SK-N-SH (cell line): Measurements from ENCODE around the gene GRM8. TPM values are rescaled to one million over a fixed set of nuclear protein-coding genes. Genes with fewer than 3 reads are reported as not detected.

Experiments used
- CTCF ChIA-PET: fragments of 300-600, 350-600 bp; formaldehyde crosslinking; extraction: SDS; loops from one replicate; lab custom pipeline; 2021; lab: Yijun Ruan, JAX
- POLR2A ChIA-PET: fragments of 350-600 bp; sonication (Branson Sonifier 250); formaldehyde crosslinking; extraction: SDS; loops from one replicate; lab custom pipeline; 2020; ENCODE audit warnings: antibody characterized with exemption, inconsistent platforms; lab: Yijun Ruan, JAX
- DNase-seq: peaks from one replicate; pipeline ENCODE4 v3.0.0; 2012
- H2AFZ ChIP-seq: fragments of 200-600 bp; sonication (generic); 2 replicates; pipeline ENCODE4 v1.8.1; 2016; ENCODE audit warnings: antibody characterized with exemption, mild to moderate bottlenecking, low read depth
- H3F3A ChIP-seq: fragments of 200-600 bp; sonication (generic); replicated peaks from 2 replicates; pipeline ENCODE3; 2016; ENCODE audit warnings: antibody characterized with exemption, mild to moderate bottlenecking; ENCODE audit not compliant: insufficient read depth
- H3K27ac ChIP-seq, 2 experiments: fragments of 200-500 bp in 1 of 2; fragments of 200-600 bp in 1 of 2; sonication (Bioruptor generic) in 1 of 2; sonication (generic), shearing (Covaris generic) in 1 of 2; 2 replicates each; pipeline versions ENCODE4 v1.5.1 to v1.6.1; 2014 to 2016; ENCODE audit warnings: low read depth in 2 of 2, inconsistent platforms in 1 of 2, low read length in 1 of 2, mild to moderate bottlenecking in 1 of 2, mixed read lengths in 1 of 2
- H3K27me3 ChIP-seq: fragments of 200-600 bp; sonication (generic), shearing (Covaris generic); 2 replicates; pipeline ENCODE4 v1.6.1; 2016; ENCODE audit warnings: mixed run types; ENCODE audit not compliant: insufficient read depth
- H3K36me3 ChIP-seq, 2 experiments: fragments of 200-500 bp in 1 of 2; fragments of 200-600 bp in 1 of 2; sonication (Bioruptor generic) in 1 of 2; sonication (generic) in 1 of 2; replicated peaks in 1 of 2; 2 replicates each; pipeline versions ENCODE3 to v1.5.1; 2014 to 2016; ENCODE audit warnings: low read length in 1 of 2, mild to moderate bottlenecking in 1 of 2; ENCODE audit not compliant: insufficient read depth in 2 of 2, control insufficient read depth in 1 of 2
- H3K4me1 ChIP-seq, 2 experiments: fragments of 200-500 bp in 1 of 2; fragments of 200-600 bp in 1 of 2; sonication (Bioruptor generic) in 1 of 2; sonication (generic), shearing (Covaris generic) in 1 of 2; 2 replicates each; pipeline versions ENCODE4 v1.5.1 to v1.6.1; 2014 to 2016; ENCODE audit warnings: low read depth in 1 of 2, low read length in 1 of 2, mixed run types in 1 of 2; ENCODE audit not compliant: insufficient read depth in 2 of 2, control insufficient read depth in 1 of 2
- H3K4me2 ChIP-seq: fragments of 200-600 bp; sonication (generic), shearing (Covaris generic); 2 replicates; pipeline ENCODE4 v1.6.1; 2017; ENCODE audit warnings: mixed run types
- H3K4me3 ChIP-seq, 2 experiments: fragments of 200-500 bp in 1 of 2; fragments of 200-600 bp in 1 of 2; sonication (Bioruptor generic) in 1 of 2; sonication (generic), shearing (Covaris generic) in 1 of 2; 2 replicates each; pipeline versions ENCODE4 v1.5.1 to v1.8.1; 2014 to 2016; ENCODE audit warnings: low read depth in 2 of 2, inconsistent platforms in 1 of 2, low read length in 1 of 2, mild to moderate bottlenecking in 1 of 2, mixed read lengths in 1 of 2, moderate library complexity in 1 of 2
- H3K79me2 ChIP-seq: fragments of 200-600 bp; sonication (generic); 2 replicates; pipeline ENCODE4 v1.8.1; 2017; ENCODE audit warnings: mild to moderate bottlenecking; ENCODE audit not compliant: insufficient read depth
- H3K9ac ChIP-seq: fragments of 200-600 bp; sonication (generic); 2 replicates; pipeline ENCODE4 v1.6.1; 2017; ENCODE audit warnings: mixed run types
- H3K9me2 ChIP-seq: fragments of 200-600 bp; sonication (generic); 2 replicates; pipeline ENCODE4 v1.6.1; 2017; ENCODE audit warnings: mixed run types
- H3K9me3 ChIP-seq: fragments of 200-600 bp; sonication (generic); 2 replicates; pipeline ENCODE4 v1.6.1; 2017; ENCODE audit warnings: mixed run types, mild to moderate bottlenecking, moderate library complexity
- H4K20me1 ChIP-seq: fragments of 200-600 bp; sonication (generic); 2 replicates; pipeline ENCODE4 v1.6.1; 2017; ENCODE audit warnings: mild to moderate bottlenecking, mixed run types; ENCODE audit not compliant: insufficient read depth
- CHD2 ChIP-seq: fragments of 150-350 bp; IDR thresholded peaks from 2 replicates; pipeline ENCODE4 v1.6.1; 2018; ENCODE audit warnings: low read length; ENCODE audit not compliant: partially characterized antibody
- EP300 ChIP-seq, 2 experiments: IDR thresholded peaks; 2 replicates each; pipeline versions ENCODE4 v1.4.0 to v1.6.1; 2012; ENCODE audit warnings: borderline replicate concordance in 1 of 2, low read depth in 1 of 2, low read length in 1 of 2
- FOXJ3 ChIP-seq: sonication (generic); formaldehyde crosslinking; IDR thresholded peaks from 2 replicates; pipeline ENCODE4 v1.5.1; 2020; ENCODE audit warnings: mild to moderate bottlenecking, missing genetic modification reagents
- GABPA ChIP-seq: IDR thresholded peaks from 2 replicates; pipeline ENCODE4 v1.4.0; 2012; ENCODE audit warnings: low read depth, mild to moderate bottlenecking
- JUND ChIP-seq: IDR thresholded peaks from 2 replicates; pipeline ENCODE4 v1.4.0; 2012
- MEF2A ChIP-seq: IDR thresholded peaks from 2 replicates; pipeline ENCODE4 v1.4.0; 2012; ENCODE audit warnings: low read depth, borderline replicate concordance
- MXI1 ChIP-seq: IDR thresholded peaks from 2 replicates; pipeline ENCODE4 v1.6.1; 2012; ENCODE audit warnings: mild to moderate bottlenecking, low read depth, low read length, improper control_type of control experiment
- NFIC ChIP-seq: IDR thresholded peaks from 2 replicates; pipeline ENCODE4 v1.4.0; 2012; ENCODE audit warnings: borderline replicate concordance
- RAD21 ChIP-seq: IDR thresholded peaks from 2 replicates; pipeline ENCODE4 v1.6.1; 2012; ENCODE audit warnings: mild to moderate bottlenecking, low read length
- RFX5 ChIP-seq: IDR thresholded peaks from 2 replicates; pipeline ENCODE4 v1.6.1; 2012; ENCODE audit warnings: mild to moderate bottlenecking, improper control_type of control experiment, low read length
- SIN3A ChIP-seq: IDR thresholded peaks from 2 replicates; pipeline ENCODE4 v1.6.1; 2012; ENCODE audit warnings: low read depth, mild to moderate bottlenecking, low read length, moderate library complexity, borderline replicate concordance
- SMC3 ChIP-seq: IDR thresholded peaks from 2 replicates; pipeline ENCODE4 v1.6.1; 2012; ENCODE audit warnings: low read depth, low read length, improper control_type of control experiment
- TCF12 ChIP-seq: IDR thresholded peaks from 2 replicates; pipeline ENCODE4 v1.4.0; 2012
- WGBS: methylation state at CpG from one replicate; pipeline ENCODE4 v1.1.6; 2017; ENCODE audit warnings: low lambda C conversion rate; 5-methylcytosine and 5-hydroxymethylcytosine counted together
- polyA plus RNA-seq, 3 experiments: library from polyadenylated mRNA; depleted of rRNA; stranded (reverse); fragments of >200 nt; gene quantifications; 2 replicates each; pipeline ENCODE4 v1.2.3, GENCODE V29; 2012
- TF ChIP-seq, protein P1 (sequence below): fragments of 150-350 bp; IDR thresholded peaks from 2 replicates; pipeline ENCODE4 v1.6.1; 2016; ENCODE audit warnings: mild to moderate bottlenecking, low read depth, low read length
- TF ChIP-seq, protein P2 (sequence below): IDR thresholded peaks from 2 replicates; pipeline ENCODE4 v1.4.0; 2012; ENCODE audit warnings: low read depth
- TF ChIP-seq, protein P3 (sequence below): IDR thresholded peaks from 2 replicates; pipeline ENCODE4; 2012
- TF ChIP-seq, protein P4 (sequence below): IDR thresholded peaks from 2 replicates; pipeline ENCODE4 v1.6.1; 2012; ENCODE audit warnings: mild to moderate bottlenecking, low read depth, low read length, moderate library complexity
- TF ChIP-seq, protein P5 (sequence below): IDR thresholded peaks from 2 replicates; pipeline ENCODE4 v1.4.0; 2012; ENCODE audit warnings: low read depth, borderline replicate concordance

GRM8 gene
- polyA plus RNA-seq, 1 of the 3 experiments (the other 2 are of a cell fraction) = 0.10 TPM

DNA sequence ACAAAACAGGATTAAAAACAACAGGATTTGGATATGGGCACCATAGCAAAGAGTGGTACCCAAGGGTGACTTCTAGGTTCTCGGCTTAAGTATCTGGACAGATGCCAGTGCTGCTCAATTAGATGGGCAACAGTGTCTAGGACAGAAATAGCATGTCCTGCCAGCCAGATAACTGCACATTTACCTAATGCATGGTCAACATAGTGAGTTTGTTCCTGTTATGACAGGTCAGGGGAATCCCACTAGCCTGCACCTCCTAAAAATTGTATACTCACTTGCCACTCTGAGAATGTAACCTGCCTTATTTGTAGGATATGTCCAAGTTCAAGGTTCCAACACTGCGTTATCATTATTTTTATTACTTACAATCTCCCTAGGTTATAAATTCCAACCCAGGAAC, 471.7 kb downstream of the GRM8 start:
- Histone ChIP-seq H3K4me2 (no peak overlapping the region), H3K27me3 (no peaks in the 10 kb centered on the region), H3K27ac (no peak overlapping the region), H2AFZ (no peak overlapping the region), H3K4me1 (no peaks in the 10 kb centered on the region), H3K36me3 (no peaks in the 10 kb centered on the region), H3K4me3 (no peak overlapping the region), H3F3A (no peaks in the 10 kb centered on the region), H3K9me2 (no peaks in the 10 kb centered on the region), H3K9ac (no peak overlapping the region), H4K20me1 (no peaks in the 10 kb centered on the region), H3K9me3 (no peaks in the 10 kb centered on the region; the same call in 1 of the 2 replicates), H3K79me2 (no peaks in the 10 kb centered on the region)
- POLR2A ChIA-PET = no interaction called here
- CTCF ChIA-PET = no interaction called here
- DNase-seq = no peak
- 50% methylated on average over 2 of the region's 2 CpGs for WGBS
- TF ChIP-seq, protein P1, sequence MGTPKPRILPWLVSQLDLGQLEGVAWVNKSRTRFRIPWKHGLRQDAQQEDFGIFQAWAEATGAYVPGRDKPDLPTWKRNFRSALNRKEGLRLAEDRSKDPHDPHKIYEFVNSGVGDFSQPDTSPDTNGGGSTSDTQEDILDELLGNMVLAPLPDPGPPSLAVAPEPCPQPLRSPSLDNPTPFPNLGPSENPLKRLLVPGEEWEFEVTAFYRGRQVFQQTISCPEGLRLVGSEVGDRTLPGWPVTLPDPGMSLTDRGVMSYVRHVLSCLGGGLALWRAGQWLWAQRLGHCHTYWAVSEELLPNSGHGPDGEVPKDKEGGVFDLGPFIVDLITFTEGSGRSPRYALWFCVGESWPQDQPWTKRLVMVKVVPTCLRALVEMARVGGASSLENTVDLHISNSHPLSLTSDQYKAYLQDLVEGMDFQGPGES = no peak
- TF ChIP-seq JUND (no peak), EP300 (IDR thresholded peaks at IDR 0.05; ENCODE audit: borderline replicate concordance in 1 of 2, low read depth in 1 of 2, low read length in 1 of 2) (no peak)
- TF ChIP-seq, protein P2, sequence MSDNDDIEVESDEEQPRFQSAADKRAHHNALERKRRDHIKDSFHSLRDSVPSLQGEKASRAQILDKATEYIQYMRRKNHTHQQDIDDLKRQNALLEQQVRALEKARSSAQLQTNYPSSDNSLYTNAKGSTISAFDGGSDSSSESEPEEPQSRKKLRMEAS = no peak

DNA sequence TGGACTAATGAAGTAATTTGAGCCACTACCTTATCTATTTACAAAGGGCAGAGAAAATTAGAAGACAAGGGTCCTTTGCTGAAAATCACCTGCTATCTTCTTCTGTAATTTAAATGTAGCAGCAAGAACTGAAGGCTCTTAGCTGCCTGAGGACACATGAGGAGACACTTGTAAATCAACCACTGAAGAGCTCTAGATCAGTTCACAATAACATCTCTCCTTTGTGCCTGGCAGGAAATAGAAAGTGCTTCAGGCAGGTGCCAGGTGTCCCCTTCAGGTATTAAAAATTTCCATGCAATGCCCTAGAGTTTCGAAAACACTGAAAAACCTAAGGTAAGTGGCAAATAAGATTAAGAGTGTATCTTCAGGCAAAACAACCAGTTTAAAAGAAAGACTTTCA, 474.6 kb downstream of the GRM8 start:
- no peaks in the 10 kb centered on the region for H3K79me2 ChIP-seq
- CTCF ChIA-PET = no interaction called here
- POLR2A ChIA-PET = no interaction called here

More for the DNA sequence above, 474.6 kb downstream of the GRM8 start:
- Histone ChIP-seq H3F3A (no peaks in the 10 kb centered on the region), H3K9ac (no peak overlapping the region), H3K36me3 (no peaks in the 10 kb centered on the region), H3K4me1 (no peaks in the 10 kb centered on the region), H3K9me2 (no peaks in the 10 kb centered on the region), H3K4me3 (no peak overlapping the region), H3K27me3 (no peaks in the 10 kb centered on the region), H2AFZ (no peak overlapping the region), H4K20me1 (no peaks in the 10 kb centered on the region), H3K27ac (no peak overlapping the region), H3K9me3 (no peaks in the 10 kb centered on the region; the same call in 1 of the 2 replicates), H3K4me2 (no peak overlapping the region)
- 20% methylated on average over 1 of the region's 1 CpG for WGBS
- TF ChIP-seq MXI1 (no peak), MEF2A (no peak), RFX5 (no peak), SIN3A (no peak), GABPA (no peak), RAD21 (no peak), JUND (no peak), NFIC (no peak), TCF12 (no peak), SMC3 (no peak), CHD2 (no peak), FOXJ3 (CRISPR knock-in tag) (no peak)
- TF ChIP-seq, protein P3, sequence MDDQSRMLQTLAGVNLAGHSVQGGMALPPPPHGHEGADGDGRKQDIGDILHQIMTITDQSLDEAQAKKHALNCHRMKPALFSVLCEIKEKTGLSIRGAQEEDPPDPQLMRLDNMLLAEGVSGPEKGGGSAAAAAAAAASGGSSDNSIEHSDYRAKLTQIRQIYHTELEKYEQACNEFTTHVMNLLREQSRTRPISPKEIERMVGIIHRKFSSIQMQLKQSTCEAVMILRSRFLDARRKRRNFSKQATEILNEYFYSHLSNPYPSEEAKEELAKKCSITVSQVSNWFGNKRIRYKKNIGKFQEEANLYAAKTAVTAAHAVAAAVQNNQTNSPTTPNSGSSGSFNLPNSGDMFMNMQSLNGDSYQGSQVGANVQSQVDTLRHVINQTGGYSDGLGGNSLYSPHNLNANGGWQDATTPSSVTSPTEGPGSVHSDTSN = no peak
- TF ChIP-seq, protein P1 = no peak
- TF ChIP-seq, protein P4, sequence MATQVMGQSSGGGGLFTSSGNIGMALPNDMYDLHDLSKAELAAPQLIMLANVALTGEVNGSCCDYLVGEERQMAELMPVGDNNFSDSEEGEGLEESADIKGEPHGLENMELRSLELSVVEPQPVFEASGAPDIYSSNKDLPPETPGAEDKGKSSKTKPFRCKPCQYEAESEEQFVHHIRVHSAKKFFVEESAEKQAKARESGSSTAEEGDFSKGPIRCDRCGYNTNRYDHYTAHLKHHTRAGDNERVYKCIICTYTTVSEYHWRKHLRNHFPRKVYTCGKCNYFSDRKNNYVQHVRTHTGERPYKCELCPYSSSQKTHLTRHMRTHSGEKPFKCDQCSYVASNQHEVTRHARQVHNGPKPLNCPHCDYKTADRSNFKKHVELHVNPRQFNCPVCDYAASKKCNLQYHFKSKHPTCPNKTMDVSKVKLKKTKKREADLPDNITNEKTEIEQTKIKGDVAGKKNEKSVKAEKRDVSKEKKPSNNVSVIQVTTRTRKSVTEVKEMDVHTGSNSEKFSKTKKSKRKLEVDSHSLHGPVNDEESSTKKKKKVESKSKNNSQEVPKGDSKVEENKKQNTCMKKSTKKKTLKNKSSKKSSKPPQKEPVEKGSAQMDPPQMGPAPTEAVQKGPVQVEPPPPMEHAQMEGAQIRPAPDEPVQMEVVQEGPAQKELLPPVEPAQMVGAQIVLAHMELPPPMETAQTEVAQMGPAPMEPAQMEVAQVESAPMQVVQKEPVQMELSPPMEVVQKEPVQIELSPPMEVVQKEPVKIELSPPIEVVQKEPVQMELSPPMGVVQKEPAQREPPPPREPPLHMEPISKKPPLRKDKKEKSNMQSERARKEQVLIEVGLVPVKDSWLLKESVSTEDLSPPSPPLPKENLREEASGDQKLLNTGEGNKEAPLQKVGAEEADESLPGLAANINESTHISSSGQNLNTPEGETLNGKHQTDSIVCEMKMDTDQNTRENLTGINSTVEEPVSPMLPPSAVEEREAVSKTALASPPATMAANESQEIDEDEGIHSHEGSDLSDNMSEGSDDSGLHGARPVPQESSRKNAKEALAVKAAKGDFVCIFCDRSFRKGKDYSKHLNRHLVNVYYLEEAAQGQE = no peak
- TF ChIP-seq, protein P5, sequence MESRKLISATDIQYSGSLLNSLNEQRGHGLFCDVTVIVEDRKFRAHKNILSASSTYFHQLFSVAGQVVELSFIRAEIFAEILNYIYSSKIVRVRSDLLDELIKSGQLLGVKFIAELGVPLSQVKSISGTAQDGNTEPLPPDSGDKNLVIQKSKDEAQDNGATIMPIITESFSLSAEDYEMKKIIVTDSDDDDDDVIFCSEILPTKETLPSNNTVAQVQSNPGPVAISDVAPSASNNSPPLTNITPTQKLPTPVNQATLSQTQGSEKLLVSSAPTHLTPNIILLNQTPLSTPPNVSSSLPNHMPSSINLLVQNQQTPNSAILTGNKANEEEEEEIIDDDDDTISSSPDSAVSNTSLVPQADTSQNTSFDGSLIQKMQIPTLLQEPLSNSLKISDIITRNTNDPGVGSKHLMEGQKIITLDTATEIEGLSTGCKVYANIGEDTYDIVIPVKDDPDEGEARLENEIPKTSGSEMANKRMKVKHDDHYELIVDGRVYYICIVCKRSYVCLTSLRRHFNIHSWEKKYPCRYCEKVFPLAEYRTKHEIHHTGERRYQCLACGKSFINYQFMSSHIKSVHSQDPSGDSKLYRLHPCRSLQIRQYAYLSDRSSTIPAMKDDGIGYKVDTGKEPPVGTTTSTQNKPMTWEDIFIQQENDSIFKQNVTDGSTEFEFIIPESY = no peak
- DNase-seq = no peak
